PC-3 (cell line): ENCODE measurements around the gene MYO7A.

Experiments
- EZH2 ChIP-seq: fragments of 300-600 bp; sonication (generic); IDR thresholded peaks from one replicate; pipeline ENCODE4 v1.6.1; 2017; ENCODE audit warnings: antibody characterized with exemption, mild to moderate bottlenecking, low read length; ENCODE audit not compliant: unreplicated experiment
- TF ChIP-seq, protein P1 (sequence below): fragments of 300-600 bp; sonication (generic); conservative IDR thresholded peaks from 2 replicates; pipeline ENCODE4 v1.5.1; 2017; ENCODE audit warnings: antibody characterized with exemption, low read depth, mild to moderate bottlenecking, low read length

DNA sequence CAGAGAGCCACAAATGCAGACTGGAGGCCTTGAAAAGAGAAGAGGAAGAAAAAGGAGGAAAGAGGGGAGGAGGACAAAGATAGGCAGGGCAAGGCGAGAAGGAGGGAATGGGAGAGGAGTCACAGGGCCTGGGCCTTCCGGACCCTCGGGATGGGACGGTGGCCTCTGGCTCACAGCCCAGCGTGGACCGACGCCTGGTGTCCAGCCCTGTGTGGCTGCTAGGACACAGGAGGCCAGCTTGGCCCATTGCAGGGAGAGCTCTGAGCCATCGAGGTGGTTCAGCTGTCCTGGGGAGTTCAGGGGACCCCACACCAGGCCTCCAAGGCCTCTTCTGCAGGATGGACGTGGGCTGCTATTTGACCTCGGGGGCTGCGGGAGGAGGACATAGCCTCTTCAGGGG, 9.4 kb downstream of the MYO7A start:
- TF ChIP-seq, protein P1, sequence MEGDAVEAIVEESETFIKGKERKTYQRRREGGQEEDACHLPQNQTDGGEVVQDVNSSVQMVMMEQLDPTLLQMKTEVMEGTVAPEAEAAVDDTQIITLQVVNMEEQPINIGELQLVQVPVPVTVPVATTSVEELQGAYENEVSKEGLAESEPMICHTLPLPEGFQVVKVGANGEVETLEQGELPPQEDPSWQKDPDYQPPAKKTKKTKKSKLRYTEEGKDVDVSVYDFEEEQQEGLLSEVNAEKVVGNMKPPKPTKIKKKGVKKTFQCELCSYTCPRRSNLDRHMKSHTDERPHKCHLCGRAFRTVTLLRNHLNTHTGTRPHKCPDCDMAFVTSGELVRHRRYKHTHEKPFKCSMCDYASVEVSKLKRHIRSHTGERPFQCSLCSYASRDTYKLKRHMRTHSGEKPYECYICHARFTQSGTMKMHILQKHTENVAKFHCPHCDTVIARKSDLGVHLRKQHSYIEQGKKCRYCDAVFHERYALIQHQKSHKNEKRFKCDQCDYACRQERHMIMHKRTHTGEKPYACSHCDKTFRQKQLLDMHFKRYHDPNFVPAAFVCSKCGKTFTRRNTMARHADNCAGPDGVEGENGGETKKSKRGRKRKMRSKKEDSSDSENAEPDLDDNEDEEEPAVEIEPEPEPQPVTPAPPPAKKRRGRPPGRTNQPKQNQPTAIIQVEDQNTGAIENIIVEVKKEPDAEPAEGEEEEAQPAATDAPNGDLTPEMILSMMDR, result no peak
- TF ChIP-seq EZH2, result no peak
